ENCODE data around the gene CHID1. TPM values are rescaled to one million over a fixed set of nuclear protein-coding genes. Genes with fewer than 3 reads are reported as not detected.

CHID1 gene
- total RNA-seq, 1 donor from 2014 or later: 69.4 TPM

DNA sequence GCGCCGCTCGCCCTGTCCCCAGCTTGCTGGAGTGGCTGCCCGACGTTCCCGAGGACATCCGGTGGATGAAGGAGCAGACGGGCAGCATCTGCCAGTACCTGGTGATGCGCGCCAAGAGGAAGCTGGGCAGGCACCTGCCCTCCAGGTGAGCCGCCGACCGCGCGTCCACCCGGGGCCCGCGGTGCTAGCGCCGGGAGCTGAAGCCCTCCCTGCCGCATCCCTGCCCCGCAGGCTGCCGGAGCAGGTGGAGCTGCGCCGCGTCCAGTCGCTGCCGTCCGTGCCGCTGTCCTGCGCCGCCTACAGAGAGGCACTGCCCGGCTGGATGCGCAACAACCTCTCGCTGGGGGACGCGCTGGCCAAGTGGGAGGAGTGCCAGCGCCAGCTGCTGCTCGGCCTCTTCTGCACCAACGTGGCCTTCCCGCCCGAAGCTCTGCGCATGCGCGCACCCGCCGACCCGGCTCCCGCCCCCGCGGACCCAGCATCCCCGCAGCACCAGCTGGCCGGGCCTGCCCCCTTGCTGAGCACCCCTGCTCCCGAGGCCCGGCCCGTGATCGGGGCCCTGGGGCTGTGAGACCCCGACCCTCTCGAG is 86.2 kb downstream of the CHID1 start:
- Histone ChIP-seq H3K27ac (no peak overlapping the region), H3K27me3 (no peaks in the 10 kb centered on the region), H3K36me3 (peaks cover 36 to 45% of the 10 kb centered on the region in 2 donors), H3K9me3 (no peaks in the 10 kb centered on the region), H3K4me1 (peaks cover 16 to 33% of the 10 kb centered on the region in 2 donors), H3K4me3 (no peak overlapping the region)
- DNase-seq (ENCODE audit: low spot score in 2 of 2): no peak
- intact Hi-C loops (cut with DNase I): no loop called here
- TF ChIP-seq, protein P1, sequence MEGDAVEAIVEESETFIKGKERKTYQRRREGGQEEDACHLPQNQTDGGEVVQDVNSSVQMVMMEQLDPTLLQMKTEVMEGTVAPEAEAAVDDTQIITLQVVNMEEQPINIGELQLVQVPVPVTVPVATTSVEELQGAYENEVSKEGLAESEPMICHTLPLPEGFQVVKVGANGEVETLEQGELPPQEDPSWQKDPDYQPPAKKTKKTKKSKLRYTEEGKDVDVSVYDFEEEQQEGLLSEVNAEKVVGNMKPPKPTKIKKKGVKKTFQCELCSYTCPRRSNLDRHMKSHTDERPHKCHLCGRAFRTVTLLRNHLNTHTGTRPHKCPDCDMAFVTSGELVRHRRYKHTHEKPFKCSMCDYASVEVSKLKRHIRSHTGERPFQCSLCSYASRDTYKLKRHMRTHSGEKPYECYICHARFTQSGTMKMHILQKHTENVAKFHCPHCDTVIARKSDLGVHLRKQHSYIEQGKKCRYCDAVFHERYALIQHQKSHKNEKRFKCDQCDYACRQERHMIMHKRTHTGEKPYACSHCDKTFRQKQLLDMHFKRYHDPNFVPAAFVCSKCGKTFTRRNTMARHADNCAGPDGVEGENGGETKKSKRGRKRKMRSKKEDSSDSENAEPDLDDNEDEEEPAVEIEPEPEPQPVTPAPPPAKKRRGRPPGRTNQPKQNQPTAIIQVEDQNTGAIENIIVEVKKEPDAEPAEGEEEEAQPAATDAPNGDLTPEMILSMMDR (IDR thresholded peaks at IDR 0.05): no peak

DNA sequence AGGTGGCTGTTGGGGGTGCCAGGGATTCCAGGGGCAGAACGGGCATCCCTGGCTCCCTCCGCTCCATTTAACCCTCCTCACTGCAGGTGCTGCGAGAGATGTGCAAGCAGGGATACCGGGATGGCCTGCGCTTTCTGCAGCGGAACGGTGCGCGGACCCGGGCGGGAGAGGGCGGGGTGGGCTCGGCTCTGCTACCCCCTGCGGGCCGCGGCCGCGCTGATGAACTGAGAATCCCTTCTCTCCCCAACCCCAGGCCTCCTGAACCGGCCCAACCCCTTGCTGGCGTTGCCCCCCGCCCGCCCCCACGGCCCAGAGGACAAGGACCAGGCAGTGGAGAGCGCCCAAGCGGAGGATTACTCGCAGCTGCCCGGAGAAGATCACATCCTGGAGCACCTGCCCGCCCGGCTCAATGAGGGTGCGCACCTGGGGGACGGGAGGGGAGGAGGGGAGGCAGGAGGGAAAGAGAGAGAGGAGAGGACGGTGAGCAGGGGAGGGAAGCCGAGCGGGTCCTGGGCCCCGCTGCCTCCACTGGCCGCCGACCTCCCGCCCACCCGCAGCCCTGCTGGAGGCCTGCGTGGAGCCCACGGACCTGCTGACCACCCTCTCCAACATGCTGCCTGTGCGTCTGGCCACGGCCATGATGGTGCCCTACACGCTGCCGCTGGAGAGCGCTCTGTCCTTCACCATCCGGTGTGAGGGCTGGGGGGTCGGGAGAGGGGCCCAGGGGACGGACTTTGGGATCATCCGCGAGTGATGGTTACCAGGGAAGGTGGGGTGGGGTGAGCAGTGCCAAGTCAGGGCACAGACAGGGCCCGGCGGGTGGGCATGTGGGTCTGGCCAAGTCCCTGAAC is 86.9 kb downstream of the CHID1 start:
- Histone ChIP-seq H3K4me1 (peaks cover 16 to 33% of the 10 kb centered on the region in 2 donors), H3K9me3 (no peaks in the 10 kb centered on the region), H3K4me3 (no peak overlapping the region), H3K36me3 (peaks cover 36 to 45% of the 10 kb centered on the region in 2 donors), H3K27ac (no peak overlapping the region), H3K27me3 (no peaks in the 10 kb centered on the region)
- intact Hi-C loops (cut with DNase I): no loop called here
- TF ChIP-seq, protein P1 (IDR thresholded peaks at IDR 0.05): no peak
- DNase-seq (ENCODE audit: low spot score in 2 of 2): no peak

- Histone ChIP-seq H3K4me3 (peak overlapping the region; percentile 18 to 80), H3K27me3 (no peaks in the 10 kb centered on the region), H3K4me1 (peaks cover 16 to 26% of the 10 kb centered on the region in 2 donors), H3K9me3 (no peaks in the 10 kb centered on the region), H3K36me3 (peaks cover 36 to 45% of the 10 kb centered on the region in 2 donors), H3K27ac (peak overlapping the region; percentile 66 to 98)
- intact Hi-C loops (cut with DNase I): no loop called here
- TF ChIP-seq, protein P1 (IDR thresholded peaks at IDR 0.05): no peak
- DNase-seq (ENCODE audit: low spot score in 2 of 2): no peak
These were observed 88.9 kb downstream of the CHID1 start for GRCh38 chr11:821512-822371.

- Histone ChIP-seq H3K27me3 (no peaks in the 10 kb centered on the region), H3K9me3 (no peaks in the 10 kb centered on the region), H3K4me1 (peaks cover 16 to 24% of the 10 kb centered on the region in 2 donors), H3K36me3 (peaks cover 36 to 42% of the 10 kb centered on the region in 2 donors), H3K27ac (peak overlapping the region; percentile 98 to 99), H3K4me3 (peak overlapping the region; percentile 80 to 91)
- DNase-seq (ENCODE audit: low spot score in 2 of 2): peak; percentile 80 to 95
- intact Hi-C loops (cut with DNase I): no loop called here
- TF ChIP-seq, protein P1 (IDR thresholded peaks at IDR 0.05): no peak
These were observed 89.7 kb downstream of the CHID1 start for GRCh38 chr11:820655-821511.

Data from ascending aorta (tissue), 2 donors.